HepG2 (cell line): ENCODE measurements around the gene ASB4. TPM values are rescaled to one million over a fixed set of nuclear protein-coding genes. Genes with fewer than 3 reads are reported as not detected.

Experiments
- ATF7 ChIP-seq, 2 experiments: fragments of 450-650 bp in 1 of 2; sonication (generic) in 1 of 2; formaldehyde crosslinking in 1 of 2; IDR thresholded peaks; 2 replicates each; pipeline versions ENCODE4 v1.4.0 to v1.6.1; 2016 to 2020; ENCODE audit warnings: antibody characterized with exemption in 1 of 2, mild to moderate bottlenecking in 1 of 2, missing genetic modification reagents in 1 of 2
- BCL6 ChIP-seq: IDR thresholded peaks from 2 replicates; pipeline ENCODE4 v1.6.1; 2016; ENCODE audit warnings: missing genetic modification reagents, missing compliant biosample characterization
- HDAC2 ChIP-seq: sonication (generic); formaldehyde crosslinking; IDR thresholded peaks from 2 replicates; pipeline ENCODE4 v1.4.0; 2020; ENCODE audit warnings: missing genetic modification reagents
- NR2F2 ChIP-seq: IDR thresholded peaks from 2 replicates; pipeline ENCODE4 v1.6.1; 2012; ENCODE audit warnings: low read depth, inconsistent platforms, borderline replicate concordance
- PPARG ChIP-seq: conservative IDR thresholded peaks from 2 replicates; pipeline ENCODE4 v1.6.1; 2016; ENCODE audit warnings: missing biosample characterization, missing genetic modification reagents
- RBM22 ChIP-seq: fragments of 200-400 bp; formaldehyde crosslinking; optimal IDR thresholded peaks from 2 replicates; pipeline ENCODE3; 2017; ENCODE audit warnings: mild to moderate bottlenecking, low read length, moderate library complexity
- SOX13 ChIP-seq, 3 experiments: fragments of 450-650 bp in 1 of 3; sonication (generic) in 1 of 3; formaldehyde crosslinking in 1 of 3; IDR thresholded peaks in 2 of 3; conservative IDR thresholded peaks in 1 of 3; 2 replicates each; pipeline versions ENCODE4 v1.5.0 to v1.6.1; 2016 to 2020; ENCODE audit warnings: antibody characterized with exemption in 1 of 3, mild to moderate bottlenecking in 1 of 3, missing compliant biosample characterization in 1 of 3, missing genetic modification reagents in 1 of 3, moderate library complexity in 1 of 3
- ZMYM3 ChIP-seq: sonication (generic); formaldehyde crosslinking; IDR thresholded peaks from 2 replicates; pipeline ENCODE4 v1.5.1; 2020; ENCODE audit warnings: mild to moderate bottlenecking, missing genetic modification reagents
- ZNF30 ChIP-seq: sonication (generic); formaldehyde crosslinking; IDR thresholded peaks from 2 replicates; pipeline ENCODE4 v1.5.0; 2020; ENCODE audit warnings: mild to moderate bottlenecking, missing genetic modification reagents
- ZNF530 ChIP-seq: sonication (generic); formaldehyde crosslinking; IDR thresholded peaks from 2 replicates; pipeline ENCODE4 v1.5.0; 2020; ENCODE audit warnings: low read depth, mild to moderate bottlenecking, missing genetic modification reagents
- ZNF7 ChIP-seq: IDR thresholded peaks from 2 replicates; pipeline ENCODE4 v1.6.1; 2016; ENCODE audit warnings: missing biosample characterization, missing genetic modification reagents
- polyA plus RNA-seq, 8 experiments: library from polyadenylated mRNA; depleted of rRNA in 3 of 8; stranded (reverse) in 7 of 8; unstranded in 1 of 8; fragments of >200 nt; fragmentation: Illumina TruSeq in 4 of 8; extraction: Trizol in 4 of 8; gene quantifications; 2 replicates each; pipeline versions ENCODE4 v1.2.1 to v1.2.3, GENCODE V29; 2011 to 2016; ENCODE audit warnings: low read depth in 4 of 8, missing spikeins in 1 of 8, mixed read lengths in 1 of 8; ENCODE audit not compliant: insufficient read depth in 1 of 8
- total RNA-seq, 5 experiments: library from RNA; depleted of rRNA; stranded (reverse); fragments of >200 nt; fragmentation: Illumina TruSeq; extraction: Trizol; gene quantifications; 2 replicates each; pipeline ENCODE4 v1.2.3, GENCODE V29; 2016; ENCODE audit warnings: low read depth in 1 of 5
- TF ChIP-seq, protein P1 (sequence below): IDR thresholded peaks from 2 replicates; pipeline ENCODE4 v1.6.1; 2016; ENCODE audit warnings: low read depth, missing genetic modification reagents, missing compliant biosample characterization
- TF ChIP-seq, protein P2 (sequence below): sonication (generic); formaldehyde crosslinking; IDR thresholded peaks from 2 replicates; pipeline ENCODE4 v1.4.0; 2020; ENCODE audit warnings: low read depth, missing genetic modification reagents
- TF ChIP-seq, protein P3 (sequence below): IDR thresholded peaks from 2 replicates; pipeline ENCODE4 v1.6.1; 2016; ENCODE audit warnings: mild to moderate bottlenecking

Gene ASB4
- total and polyA plus RNA-seq, 2 of the 13 experiments (the other 11 are each of a cell fraction or from before 2014, with no cell fraction given) = 1.1 to 4.0 TPM

DNA sequence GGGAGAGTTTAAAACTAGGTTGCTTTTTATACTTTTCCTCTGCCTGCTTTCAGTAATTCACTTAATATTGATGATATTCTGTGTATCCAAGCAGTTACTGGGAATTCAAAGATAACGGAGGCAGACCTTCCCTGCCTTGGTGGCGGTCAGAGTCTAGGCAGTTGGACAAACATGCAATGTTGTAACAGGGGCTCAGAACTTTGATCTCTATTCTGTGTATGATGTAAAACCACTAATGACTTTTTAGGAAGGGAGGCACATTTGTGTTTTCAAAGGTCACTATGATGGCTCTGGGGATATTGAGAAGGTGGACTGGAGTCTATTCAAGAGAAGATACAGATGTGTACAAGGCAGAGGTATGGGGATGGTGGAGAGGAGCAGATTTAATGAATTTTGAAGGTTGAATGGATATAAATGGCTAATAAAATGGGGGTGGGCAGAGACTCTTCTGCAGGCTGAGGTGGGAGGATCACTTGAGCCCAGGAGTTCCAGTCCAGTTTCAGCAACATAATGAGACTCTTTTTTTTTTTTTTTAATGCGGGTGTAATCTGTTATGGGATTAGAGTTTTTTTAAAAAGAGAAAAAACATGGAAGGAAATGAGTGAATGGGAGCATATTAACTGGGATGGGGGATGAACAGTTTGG, 45.2 kb upstream of the ASB4 start (continued):
- TF ChIP-seq, protein P1, sequence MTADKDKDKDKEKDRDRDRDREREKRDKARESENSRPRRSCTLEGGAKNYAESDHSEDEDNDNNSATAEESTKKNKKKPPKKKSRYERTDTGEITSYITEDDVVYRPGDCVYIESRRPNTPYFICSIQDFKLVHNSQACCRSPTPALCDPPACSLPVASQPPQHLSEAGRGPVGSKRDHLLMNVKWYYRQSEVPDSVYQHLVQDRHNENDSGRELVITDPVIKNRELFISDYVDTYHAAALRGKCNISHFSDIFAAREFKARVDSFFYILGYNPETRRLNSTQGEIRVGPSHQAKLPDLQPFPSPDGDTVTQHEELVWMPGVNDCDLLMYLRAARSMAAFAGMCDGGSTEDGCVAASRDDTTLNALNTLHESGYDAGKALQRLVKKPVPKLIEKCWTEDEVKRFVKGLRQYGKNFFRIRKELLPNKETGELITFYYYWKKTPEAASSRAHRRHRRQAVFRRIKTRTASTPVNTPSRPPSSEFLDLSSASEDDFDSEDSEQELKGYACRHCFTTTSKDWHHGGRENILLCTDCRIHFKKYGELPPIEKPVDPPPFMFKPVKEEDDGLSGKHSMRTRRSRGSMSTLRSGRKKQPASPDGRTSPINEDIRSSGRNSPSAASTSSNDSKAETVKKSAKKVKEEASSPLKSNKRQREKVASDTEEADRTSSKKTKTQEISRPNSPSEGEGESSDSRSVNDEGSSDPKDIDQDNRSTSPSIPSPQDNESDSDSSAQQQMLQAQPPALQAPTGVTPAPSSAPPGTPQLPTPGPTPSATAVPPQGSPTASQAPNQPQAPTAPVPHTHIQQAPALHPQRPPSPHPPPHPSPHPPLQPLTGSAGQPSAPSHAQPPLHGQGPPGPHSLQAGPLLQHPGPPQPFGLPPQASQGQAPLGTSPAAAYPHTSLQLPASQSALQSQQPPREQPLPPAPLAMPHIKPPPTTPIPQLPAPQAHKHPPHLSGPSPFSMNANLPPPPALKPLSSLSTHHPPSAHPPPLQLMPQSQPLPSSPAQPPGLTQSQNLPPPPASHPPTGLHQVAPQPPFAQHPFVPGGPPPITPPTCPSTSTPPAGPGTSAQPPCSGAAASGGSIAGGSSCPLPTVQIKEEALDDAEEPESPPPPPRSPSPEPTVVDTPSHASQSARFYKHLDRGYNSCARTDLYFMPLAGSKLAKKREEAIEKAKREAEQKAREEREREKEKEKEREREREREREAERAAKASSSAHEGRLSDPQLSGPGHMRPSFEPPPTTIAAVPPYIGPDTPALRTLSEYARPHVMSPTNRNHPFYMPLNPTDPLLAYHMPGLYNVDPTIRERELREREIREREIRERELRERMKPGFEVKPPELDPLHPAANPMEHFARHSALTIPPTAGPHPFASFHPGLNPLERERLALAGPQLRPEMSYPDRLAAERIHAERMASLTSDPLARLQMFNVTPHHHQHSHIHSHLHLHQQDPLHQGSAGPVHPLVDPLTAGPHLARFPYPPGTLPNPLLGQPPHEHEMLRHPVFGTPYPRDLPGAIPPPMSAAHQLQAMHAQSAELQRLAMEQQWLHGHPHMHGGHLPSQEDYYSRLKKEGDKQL (CRISPR knock-in tag) = peak; percentile 90
- no peak for TF ChIP-seq ZNF530 (CRISPR knock-in tag)
- TF ChIP-seq, protein P2, sequence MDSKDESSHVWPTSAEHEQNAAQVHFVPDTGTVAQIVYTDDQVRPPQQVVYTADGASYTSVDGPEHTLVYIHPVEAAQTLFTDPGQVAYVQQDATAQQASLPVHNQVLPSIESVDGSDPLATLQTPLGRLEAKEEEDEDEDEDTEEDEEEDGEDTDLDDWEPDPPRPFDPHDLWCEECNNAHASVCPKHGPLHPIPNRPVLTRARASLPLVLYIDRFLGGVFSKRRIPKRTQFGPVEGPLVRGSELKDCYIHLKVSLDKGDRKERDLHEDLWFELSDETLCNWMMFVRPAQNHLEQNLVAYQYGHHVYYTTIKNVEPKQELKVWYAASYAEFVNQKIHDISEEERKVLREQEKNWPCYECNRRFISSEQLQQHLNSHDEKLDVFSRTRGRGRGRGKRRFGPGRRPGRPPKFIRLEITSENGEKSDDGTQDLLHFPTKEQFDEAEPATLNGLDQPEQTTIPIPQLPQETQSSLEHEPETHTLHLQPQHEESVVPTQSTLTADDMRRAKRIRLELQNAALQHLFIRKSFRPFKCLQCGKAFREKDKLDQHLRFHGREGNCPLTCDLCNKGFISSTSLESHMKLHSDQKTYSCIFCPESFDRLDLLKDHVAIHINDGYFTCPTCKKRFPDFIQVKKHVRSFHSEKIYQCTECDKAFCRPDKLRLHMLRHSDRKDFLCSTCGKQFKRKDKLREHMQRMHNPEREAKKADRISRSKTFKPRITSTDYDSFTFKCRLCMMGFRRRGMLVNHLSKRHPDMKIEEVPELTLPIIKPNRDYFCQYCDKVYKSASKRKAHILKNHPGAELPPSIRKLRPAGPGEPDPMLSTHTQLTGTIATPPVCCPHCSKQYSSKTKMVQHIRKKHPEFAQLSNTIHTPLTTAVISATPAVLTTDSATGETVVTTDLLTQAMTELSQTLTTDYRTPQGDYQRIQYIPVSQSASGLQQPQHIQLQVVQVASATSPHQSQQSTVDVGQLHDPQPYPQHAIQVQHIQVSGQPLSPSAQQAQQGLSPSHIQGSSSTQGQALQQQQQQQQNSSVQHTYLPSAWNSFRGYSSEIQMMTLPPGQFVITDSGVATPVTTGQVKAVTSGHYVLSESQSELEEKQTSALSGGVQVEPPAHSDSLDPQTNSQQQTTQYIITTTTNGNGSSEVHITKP (CRISPR knock-in tag) = 0 out of 2 replicates have a peak, but pooled peaks have one; percentile 30
- TF ChIP-seq, protein P3, sequence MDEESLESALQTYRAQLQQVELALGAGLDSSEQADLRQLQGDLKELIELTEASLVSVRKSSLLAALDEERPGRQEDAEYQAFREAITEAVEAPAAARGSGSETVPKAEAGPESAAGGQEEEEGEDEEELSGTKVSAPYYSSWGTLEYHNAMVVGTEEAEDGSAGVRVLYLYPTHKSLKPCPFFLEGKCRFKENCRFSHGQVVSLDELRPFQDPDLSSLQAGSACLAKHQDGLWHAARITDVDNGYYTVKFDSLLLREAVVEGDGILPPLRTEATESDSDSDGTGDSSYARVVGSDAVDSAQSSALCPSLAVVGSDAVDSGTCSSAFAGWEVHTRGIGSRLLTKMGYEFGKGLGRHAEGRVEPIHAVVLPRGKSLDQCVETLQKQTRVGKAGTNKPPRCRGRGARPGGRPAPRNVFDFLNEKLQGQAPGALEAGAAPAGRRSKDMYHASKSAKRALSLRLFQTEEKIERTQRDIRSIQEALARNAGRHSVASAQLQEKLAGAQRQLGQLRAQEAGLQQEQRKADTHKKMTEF (CRISPR knock-in tag) = peak; percentile 79
- peak; percentile 93 for TF ChIP-seq PPARG
- TF ChIP-seq NR2F2 = peak; percentile 88; the same call in 1 of the 2 replicates
- no peak for TF ChIP-seq ZNF7 (CRISPR knock-in tag)
- peak; percentile 96 for TF ChIP-seq HDAC2 (CRISPR knock-in tag)
- TF ChIP-seq RBM22 = peak; percentile 17
- peak; percentile 57; the same call in 1 of the 2 replicates for TF ChIP-seq ZMYM3 (CRISPR knock-in tag)
- 0 out of 2 replicates have a peak, but pooled peaks have one; percentile 50 for TF ChIP-seq ZNF30
- peak; percentile 100 for TF ChIP-seq BCL6
- peak; percentile 48; the same call in 1 of the 2 replicates for TF ChIP-seq SOX13 (IDR thresholded peaks at IDR 0.05)
- TF ChIP-seq SOX13 (CRISPR knock-in tag; conservative IDR thresholded peaks at IDR 0.05 in 1 of 2, IDR thresholded peaks at IDR 0.05 in 1 of 2) = peak in 1 of 2 experiments; percentile 94; a peak in 2 of 4 replicates
- TF ChIP-seq ATF7 (IDR thresholded peaks at IDR 0.05) = 0 out of 2 replicates have a peak, but pooled peaks have one; percentile 28
- TF ChIP-seq ATF7 (CRISPR knock-in tag; IDR thresholded peaks at IDR 0.05) = peak; percentile 59; the same call in 1 of the 2 replicates
